ENCODE data around the gene CTAG1B. TPM values are rescaled to one million over a fixed set of nuclear protein-coding genes. Genes with fewer than 3 reads are reported as not detected.

Gene CTAG1B
- total RNA-seq, 1 donor, result not detected

DNA sequence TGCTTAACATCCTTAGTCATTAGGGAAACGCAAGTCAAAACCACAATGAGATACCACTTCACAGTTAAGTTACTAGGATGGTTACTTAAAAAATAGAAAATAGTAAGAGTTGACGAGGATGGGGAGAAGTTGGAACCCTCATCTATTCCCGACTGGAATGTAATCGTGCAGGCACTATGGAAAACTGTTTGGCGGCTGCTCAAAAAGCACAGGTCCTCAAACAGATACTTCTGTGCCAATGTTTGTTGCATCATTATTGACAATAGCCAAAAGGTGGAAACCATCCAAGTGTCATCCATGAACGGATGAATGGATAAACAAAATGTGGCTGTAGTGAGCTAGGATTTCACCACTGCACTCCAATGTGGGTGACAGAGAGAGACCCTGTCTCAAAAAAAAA lies 11.7 kb downstream of the CTAG1B start:
- H3K4me3 ChIP-seq (ENCODE audit: low read depth, low read length), result no peak overlapping the region
- no peak for DNase-seq (ENCODE audit: low read depth)
- TF ChIP-seq, protein P1, sequence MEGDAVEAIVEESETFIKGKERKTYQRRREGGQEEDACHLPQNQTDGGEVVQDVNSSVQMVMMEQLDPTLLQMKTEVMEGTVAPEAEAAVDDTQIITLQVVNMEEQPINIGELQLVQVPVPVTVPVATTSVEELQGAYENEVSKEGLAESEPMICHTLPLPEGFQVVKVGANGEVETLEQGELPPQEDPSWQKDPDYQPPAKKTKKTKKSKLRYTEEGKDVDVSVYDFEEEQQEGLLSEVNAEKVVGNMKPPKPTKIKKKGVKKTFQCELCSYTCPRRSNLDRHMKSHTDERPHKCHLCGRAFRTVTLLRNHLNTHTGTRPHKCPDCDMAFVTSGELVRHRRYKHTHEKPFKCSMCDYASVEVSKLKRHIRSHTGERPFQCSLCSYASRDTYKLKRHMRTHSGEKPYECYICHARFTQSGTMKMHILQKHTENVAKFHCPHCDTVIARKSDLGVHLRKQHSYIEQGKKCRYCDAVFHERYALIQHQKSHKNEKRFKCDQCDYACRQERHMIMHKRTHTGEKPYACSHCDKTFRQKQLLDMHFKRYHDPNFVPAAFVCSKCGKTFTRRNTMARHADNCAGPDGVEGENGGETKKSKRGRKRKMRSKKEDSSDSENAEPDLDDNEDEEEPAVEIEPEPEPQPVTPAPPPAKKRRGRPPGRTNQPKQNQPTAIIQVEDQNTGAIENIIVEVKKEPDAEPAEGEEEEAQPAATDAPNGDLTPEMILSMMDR (IDR thresholded peaks at IDR 0.05; ENCODE audit: insufficient read depth, low read depth, low read length), result no peak

DNA sequence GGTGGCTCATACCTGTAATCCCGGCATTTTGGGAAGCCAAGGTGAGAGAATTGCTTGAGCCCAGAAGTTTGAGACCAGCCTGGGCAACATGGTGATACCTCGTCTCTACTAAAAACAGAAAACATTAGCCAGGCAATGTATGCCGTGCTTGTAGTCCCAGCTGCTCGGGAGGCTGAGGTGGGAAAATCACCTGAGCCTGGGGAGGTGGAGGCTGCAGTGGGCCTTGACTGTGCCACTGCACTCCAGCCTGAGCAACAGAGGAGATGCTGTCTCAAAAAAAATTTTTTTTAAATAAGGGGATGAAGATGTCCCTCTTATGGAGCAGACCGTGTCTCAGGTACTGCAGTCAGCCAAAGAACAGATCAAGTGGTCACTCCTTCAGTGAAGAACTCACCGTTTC lies 13.5 kb downstream of the CTAG1B start:
- no peak for DNase-seq (ENCODE audit: low read depth)
- no peak overlapping the region for H3K4me3 ChIP-seq (ENCODE audit: low read depth, low read length)
- TF ChIP-seq, protein P1 (IDR thresholded peaks at IDR 0.05; ENCODE audit: insufficient read depth, low read depth, low read length), result no peak

DNA sequence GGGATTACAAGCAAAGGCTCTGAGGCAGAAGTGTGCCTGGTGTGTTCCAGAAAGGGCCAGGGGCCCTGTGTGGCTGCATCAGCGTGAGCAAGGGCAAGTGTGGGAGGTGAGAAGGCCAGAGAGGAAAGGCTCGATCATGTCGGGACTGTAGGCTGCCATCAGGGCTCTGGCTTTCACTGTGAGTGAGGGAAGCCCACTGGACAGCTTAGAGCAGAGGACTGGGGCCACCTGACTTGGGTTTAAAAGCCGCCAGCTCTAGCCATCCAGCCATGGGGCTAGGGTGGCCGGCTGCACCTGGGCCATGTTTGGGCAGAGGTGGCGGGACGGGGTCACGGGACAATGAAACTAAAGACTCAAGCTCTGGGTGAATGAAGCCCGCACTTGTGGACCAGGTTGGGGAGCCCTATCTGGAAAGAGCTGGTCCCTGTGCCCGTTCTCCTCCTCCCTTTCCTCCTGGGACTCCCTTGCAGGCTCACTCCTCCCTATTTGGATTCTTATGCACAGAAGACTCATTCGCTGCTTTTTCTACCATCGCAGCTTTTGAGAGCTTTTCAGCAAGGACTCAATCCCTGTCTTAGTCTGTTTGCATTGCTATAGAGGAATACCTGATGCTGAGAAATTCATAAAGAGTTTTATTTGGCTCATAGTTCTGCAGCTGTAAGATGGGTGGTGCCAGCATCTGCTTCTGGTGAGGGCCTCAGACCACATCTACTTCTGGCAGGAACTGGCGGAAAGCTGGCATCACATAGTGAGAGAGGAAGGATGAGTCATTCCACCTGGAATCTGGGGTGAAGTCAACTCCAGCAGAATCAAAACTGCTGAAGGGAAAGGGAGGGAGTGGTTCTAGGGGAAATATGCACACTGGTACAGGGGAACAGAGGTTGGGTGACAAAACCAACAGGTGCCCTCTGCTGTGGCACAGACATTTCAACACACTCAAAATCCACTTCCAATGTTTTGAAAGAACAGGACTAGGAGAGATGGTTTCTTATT lies 15.3 kb downstream of the CTAG1B start:
- TF ChIP-seq, protein P1 (IDR thresholded peaks at IDR 0.05; ENCODE audit: insufficient read depth, low read depth, low read length), result no peak
- DNase-seq (ENCODE audit: low read depth), result peak; percentile 39
- H3K4me3 ChIP-seq (ENCODE audit: low read depth, low read length), result no peak overlapping the region

DNA sequence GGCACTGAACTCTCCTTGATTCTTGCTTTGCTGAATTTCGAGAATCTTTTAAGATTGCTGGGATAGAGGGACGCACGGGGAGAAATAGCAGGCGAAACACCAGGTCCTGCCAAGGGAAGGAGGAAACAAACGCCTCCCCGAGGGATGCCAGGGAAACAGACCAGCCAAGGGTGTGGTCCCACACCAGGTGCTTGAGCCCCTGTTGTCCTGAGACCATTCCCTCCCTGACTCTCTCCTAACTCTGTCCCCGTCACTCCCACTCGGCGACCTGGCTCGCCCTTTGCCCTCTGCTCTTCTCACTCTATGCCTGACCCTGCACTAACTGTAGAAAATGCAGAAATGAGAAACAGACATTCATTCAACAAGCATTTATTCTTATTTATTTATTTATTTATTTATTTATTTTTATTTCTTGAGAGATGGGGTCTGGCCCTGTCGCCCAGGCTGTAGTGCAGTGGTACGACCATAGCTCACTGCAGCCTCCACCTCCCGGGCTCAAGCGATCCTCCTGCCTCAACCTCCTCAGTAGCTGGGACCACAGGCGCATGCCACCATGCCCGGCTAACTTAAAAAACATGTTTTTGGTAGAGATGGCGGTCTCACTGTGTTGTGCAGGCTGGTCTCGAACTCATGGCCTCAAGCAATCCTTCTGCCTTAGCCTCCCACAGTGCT lies 16.2 kb downstream of the CTAG1B start:
- TF ChIP-seq, protein P1 (IDR thresholded peaks at IDR 0.05; ENCODE audit: insufficient read depth, low read depth, low read length), result no peak
- no peak for DNase-seq (ENCODE audit: low read depth)
- no peak overlapping the region for H3K4me3 ChIP-seq (ENCODE audit: low read depth, low read length)

DNA sequence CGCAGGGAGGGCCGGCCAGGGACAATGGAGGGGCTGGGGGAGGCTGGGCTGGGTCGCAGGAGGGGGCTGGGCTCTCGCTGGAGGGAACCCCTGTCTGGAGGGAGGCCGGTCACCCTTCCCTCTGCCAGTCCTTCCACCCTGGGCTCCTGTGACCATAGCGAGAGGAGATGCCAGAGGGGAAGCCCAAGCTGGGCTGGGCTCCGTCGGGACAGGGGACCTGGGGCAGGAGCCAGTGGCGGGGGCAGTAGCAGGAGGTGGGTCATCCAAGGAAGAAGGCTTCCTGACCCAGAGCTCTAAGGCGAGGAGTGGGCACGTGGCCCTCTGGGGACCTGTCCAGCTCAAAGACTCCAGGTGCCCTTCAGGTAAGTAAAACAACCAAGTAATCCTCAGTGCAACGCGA lies 16.9 kb downstream of the CTAG1B start:
- no peak overlapping the region for H3K4me3 ChIP-seq (ENCODE audit: low read depth, low read length)
- no peak for DNase-seq (ENCODE audit: low read depth)
- TF ChIP-seq, protein P1 (IDR thresholded peaks at IDR 0.05; ENCODE audit: insufficient read depth, low read depth, low read length), result no peak

DNA sequence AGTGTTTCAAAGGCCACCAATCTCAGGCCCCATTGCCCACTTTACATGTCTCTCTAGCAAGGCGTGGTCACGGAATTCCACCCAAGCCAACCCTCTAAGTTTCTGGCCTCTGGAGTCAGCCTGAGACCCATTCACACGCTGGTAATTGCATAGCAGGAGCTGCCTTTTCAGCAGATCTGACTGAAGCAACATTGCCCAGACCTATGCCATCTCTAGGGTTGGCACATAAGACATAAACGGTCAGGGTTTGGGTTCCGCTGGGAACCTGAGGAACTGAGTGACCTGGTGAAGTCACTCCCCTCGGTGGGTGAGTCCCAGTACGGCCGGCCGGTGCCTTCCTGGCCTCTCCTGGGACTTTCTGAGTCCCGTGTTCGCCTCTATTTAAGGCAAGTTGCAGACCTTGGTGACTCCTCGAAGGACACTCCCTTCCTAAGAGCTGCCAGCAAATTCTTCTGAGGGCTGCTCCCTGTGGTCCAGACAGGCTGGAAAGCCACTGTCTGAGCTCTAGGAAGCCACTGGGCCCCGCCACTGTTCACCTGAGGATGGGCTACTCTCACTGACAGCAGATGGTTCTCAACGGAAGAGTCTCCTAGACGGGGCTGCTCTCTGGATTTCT lies 18.2 kb downstream of the CTAG1B start:
- TF ChIP-seq, protein P1 (IDR thresholded peaks at IDR 0.05; ENCODE audit: insufficient read depth, low read depth, low read length), result no peak
- DNase-seq (ENCODE audit: low read depth), result peak; percentile 13
- H3K4me3 ChIP-seq (ENCODE audit: low read depth, low read length), result no peak overlapping the region

All from fibroblast of villous mesenchyme (primary cell).